Neural progenitor cell (in vitro differentiated cells): ENCODE measurements around the gene EOGT. TPM values are rescaled to one million over a fixed set of nuclear protein-coding genes. Genes with fewer than 3 reads are reported as not detected.

Source experiments
- DNase-seq: peaks from one replicate; pipeline ENCODE4 v3.0.0-alpha.2; 2016; ENCODE audit warnings: low spot score
- H2AFZ ChIP-seq: fragments of 200-600 bp; sonication (generic); replicated peaks from 2 replicates; pipeline ENCODE4 v1.6.1; 2016; ENCODE audit warnings: antibody characterized with exemption
- H3F3A ChIP-seq: fragments of 200-600 bp; sonication (generic); 2 replicates; pipeline ENCODE4 v1.6.1; 2016; ENCODE audit warnings: antibody characterized with exemption, low read depth
- H3K27ac ChIP-seq: fragments of 200-600 bp; sonication (generic); 2 replicates; pipeline ENCODE4 v1.5.1; 2016; ENCODE audit warnings: mild to moderate bottlenecking
- H3K27me3 ChIP-seq: fragments of 200-600 bp; sonication (generic); 2 replicates; pipeline ENCODE4 v1.6.1; 2016; ENCODE audit warnings: mild to moderate bottlenecking, moderate library complexity
- H3K36me3 ChIP-seq: fragments of 200-600 bp; sonication (generic); 2 replicates; pipeline ENCODE4 v1.5.1; 2016
- H3K4me1 ChIP-seq: fragments of 200-600 bp; sonication (generic); 2 replicates; pipeline ENCODE4 v1.6.1; 2016; ENCODE audit warnings: mixed run types
- H3K4me2 ChIP-seq: fragments of 200-600 bp; sonication (generic); 2 replicates; pipeline ENCODE4 v1.6.1; 2016
- H3K4me3 ChIP-seq: fragments of 200-600 bp; sonication (generic); 2 replicates; pipeline ENCODE4 v1.5.1; 2016
- H3K79me2 ChIP-seq: fragments of 200-600 bp; sonication (generic); 2 replicates; pipeline ENCODE4 v1.6.1; 2016; ENCODE audit warnings: low read depth
- H3K9ac ChIP-seq: fragments of 200-600 bp; sonication (generic); 2 replicates; pipeline ENCODE4 v1.6.1; 2016
- H3K9me3 ChIP-seq: fragments of 200-600 bp; sonication (generic); 2 replicates; pipeline ENCODE4 v1.5.1; 2016; ENCODE audit warnings: low read depth
- H4K20me1 ChIP-seq: fragments of 200-600 bp; sonication (generic); 2 replicates; pipeline ENCODE4 v1.6.1; 2016; ENCODE audit warnings: low read depth
- H3K27ac Mint-ChIP-seq: 3 replicates; pipeline ENCODE4 v1.8.0; 2021; ENCODE audit warnings: mixed read lengths
- H3K27me3 Mint-ChIP-seq: 2 replicates; pipeline ENCODE4 v1.8.0; 2022; ENCODE audit warnings: low read depth, mild to moderate bottlenecking, inconsistent platforms, moderate library complexity, mixed read lengths; ENCODE audit not compliant: insufficient read depth
- H3K36me3 Mint-ChIP-seq: 3 replicates; pipeline ENCODE4 v1.8.0; 2021; ENCODE audit warnings: mixed read lengths
- H3K4me1 Mint-ChIP-seq: 3 replicates; pipeline ENCODE4 v1.8.0; 2021; ENCODE audit warnings: mixed read lengths
- H3K4me3 Mint-ChIP-seq: 3 replicates; pipeline ENCODE4 v1.8.0; 2021; ENCODE audit warnings: mild to moderate bottlenecking, moderate library complexity, mixed read lengths
- H3K9me3 Mint-ChIP-seq: 3 replicates; pipeline ENCODE4 v1.8.0; 2020; ENCODE audit warnings: mixed read lengths
- CTCF ChIP-seq: fragments of 200-600 bp; sonication (generic); IDR thresholded peaks from 2 replicates; pipeline ENCODE4 v1.5.1; 2017; ENCODE audit warnings: antibody characterized with exemption, mild to moderate bottlenecking
- EZH2 ChIP-seq: fragments of 200-600 bp; sonication (generic); IDR thresholded peaks from 2 replicates; pipeline ENCODE4 v1.6.1; 2017; ENCODE audit warnings: antibody characterized with exemption, mild to moderate bottlenecking, moderate library complexity
- EZH2phosphoT487 ChIP-seq: fragments of 200-600 bp; sonication (generic); IDR thresholded peaks from 2 replicates; pipeline ENCODE4 v1.6.1; 2017; ENCODE audit warnings: antibody characterized with exemption
- total RNA-seq: library from RNA; depleted of rRNA; stranded (reverse); fragments of >200 nt; gene quantifications from 2 replicates; pipeline ENCODE4 v1.2.3, GENCODE V29; 2015; ENCODE audit warnings: low replicate concordance

Gene EOGT
- total RNA-seq, 1 donor from 2014 or later, result 2.5 TPM

GRCh38 chr3:69016102-69016501, 2.6 kb upstream of the EOGT start:
- H3K4me2 ChIP-seq, result no peak overlapping the region
- no peak for DNase-seq
- no peak overlapping the region for H3K9ac ChIP-seq
- Mint-ChIP-seq H3K9me3 (no peaks in the 10 kb centered on the region), H3K27ac (no peak overlapping the region), H3K4me3 (no peak overlapping the region), H3K36me3 (peaks cover 4% of the 10 kb centered on the region), H3K4me1 (peaks cover 12% of the 10 kb centered on the region), H3K27me3 (peaks cover 10% of the 10 kb centered on the region)
- H3K9me3 ChIP-seq, result no peaks in the 10 kb centered on the region
- no peak overlapping the region for H2AFZ ChIP-seq
- no peaks in the 10 kb centered on the region for H3K79me2 ChIP-seq
- H3K27ac ChIP-seq, result no peak overlapping the region
- H3K4me1 ChIP-seq, result peaks cover 13% of the 10 kb centered on the region
- TF ChIP-seq EZH2phosphoT487 (no peak), CTCF (no peak), EZH2 (no peak)
- H3K27me3 ChIP-seq, result peaks cover 43% of the 10 kb centered on the region
- no peaks in the 10 kb centered on the region for H3K36me3 ChIP-seq
- H3F3A ChIP-seq, result peaks cover 30% of the 10 kb centered on the region
- H4K20me1 ChIP-seq, result peaks cover 7% of the 10 kb centered on the region
- no peak overlapping the region for H3K4me3 ChIP-seq

GRCh38 chr3:69014022-69014580, 617 bp upstream of the EOGT start:
- H3K36me3 Mint-ChIP-seq, result peaks cover 4% of the 10 kb centered on the region
- H3K9ac ChIP-seq, result no peak overlapping the region
- H3K27me3 Mint-ChIP-seq, result peaks cover 10% of the 10 kb centered on the region
- no peaks in the 10 kb centered on the region for H3K9me3 Mint-ChIP-seq
- no peak for TF ChIP-seq EZH2phosphoT487
- no peak for TF ChIP-seq EZH2
- TF ChIP-seq CTCF, result no peak
- no peaks in the 10 kb centered on the region for H3K9me3 ChIP-seq
- H3K79me2 ChIP-seq, result no peaks in the 10 kb centered on the region
- H4K20me1 ChIP-seq, result peaks cover 7% of the 10 kb centered on the region
- peak overlapping the region; percentile 80 for H3K4me3 ChIP-seq
- H3K27ac ChIP-seq, result no peak overlapping the region
- peaks cover 18% of the 10 kb centered on the region for H3K4me1 ChIP-seq
- peak overlapping the region; percentile 96 for H2AFZ ChIP-seq
- H3F3A ChIP-seq, result peaks cover 26% of the 10 kb centered on the region
- no peaks in the 10 kb centered on the region for H3K36me3 ChIP-seq
- H3K4me1 Mint-ChIP-seq, result peaks cover 29% of the 10 kb centered on the region
- peak overlapping the region; percentile 93 for H3K4me2 ChIP-seq
- no peak for DNase-seq
- H3K4me3 Mint-ChIP-seq, result peak overlapping the region; percentile 84
- H3K27ac Mint-ChIP-seq, result no peak overlapping the region
- H3K27me3 ChIP-seq, result peaks cover 43% of the 10 kb centered on the region

- peak; percentile 52 for DNase-seq
- H3K4me1 Mint-ChIP-seq, result peaks cover 37% of the 10 kb centered on the region
- TF ChIP-seq EZH2phosphoT487 (peak; percentile 54), CTCF (no peak), EZH2 (peak; percentile 37)
- peaks cover 23% of the 10 kb centered on the region for H3K4me1 ChIP-seq
- peak overlapping the region; percentile 88 for H3K27ac Mint-ChIP-seq
- H3K9me3 ChIP-seq, result no peaks in the 10 kb centered on the region
- peaks cover 7% of the 10 kb centered on the region for H4K20me1 ChIP-seq
- peaks cover 31% of the 10 kb centered on the region for H3F3A ChIP-seq
- peak overlapping the region; percentile 80 for H3K4me3 ChIP-seq
- no peaks in the 10 kb centered on the region for H3K36me3 ChIP-seq
- H3K79me2 ChIP-seq, result no peaks in the 10 kb centered on the region
- no peak overlapping the region for H3K27ac ChIP-seq
- H2AFZ ChIP-seq, result peak overlapping the region; percentile 96
- peaks cover 10% of the 10 kb centered on the region for H3K27me3 Mint-ChIP-seq
- H3K4me3 Mint-ChIP-seq, result peak overlapping the region; percentile 88
- no peak overlapping the region for H3K9ac ChIP-seq
- no peaks in the 10 kb centered on the region for H3K9me3 Mint-ChIP-seq
- H3K4me2 ChIP-seq, result peak overlapping the region; percentile 93
- peaks cover 4% of the 10 kb centered on the region for H3K36me3 Mint-ChIP-seq
- peaks cover 43% of the 10 kb centered on the region for H3K27me3 ChIP-seq
These were observed 658 bp downstream of the EOGT start for GRCh38 chr3:69012800-69013252.
